HG03558 (cell line): ENCODE results near the gene NFATC3.
"Not testable (repeated sequence)": the region's sequence is repeated elsewhere in the genome, so short reads cannot be mapped to it uniquely, and the experiment has no call there.

Experiments
- ATAC-seq: cut with Tn5 transposase; IDR thresholded peaks from one replicate; pipeline ENCODE4 v1.9.1; 2021; ENCODE audit warnings: moderate number of reproducible peaks; ENCODE audit not compliant: unreplicated experiment; ENCODE audit errors: extremely low read depth

Gene NFATC3

GRCh38 chr16:68113765-68114240 lies 28.6 kb downstream of the NFATC3 start:
- ATAC-seq: no peak

DNA sequence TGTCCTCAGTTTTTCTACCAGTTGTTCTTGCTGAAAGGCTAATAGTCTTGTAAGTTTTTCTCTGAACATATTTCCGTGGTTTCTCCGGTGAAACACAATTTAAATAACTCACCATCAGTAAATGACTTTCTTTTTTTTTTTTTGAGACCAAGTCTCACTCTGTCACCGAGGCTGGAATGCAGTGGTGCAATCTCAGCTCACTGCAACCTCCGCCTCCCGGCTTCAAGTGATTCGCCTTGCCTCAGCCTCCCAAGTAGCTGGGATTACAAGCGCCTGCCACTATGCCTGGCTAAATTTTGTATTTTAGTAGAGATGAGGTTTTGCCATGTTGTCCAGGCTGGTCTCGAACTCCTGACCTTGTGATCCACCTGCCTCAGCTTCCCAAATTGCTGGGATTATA lies 29.8 kb downstream of the NFATC3 start:
- not testable (repeated sequence) for ATAC-seq

DNA sequence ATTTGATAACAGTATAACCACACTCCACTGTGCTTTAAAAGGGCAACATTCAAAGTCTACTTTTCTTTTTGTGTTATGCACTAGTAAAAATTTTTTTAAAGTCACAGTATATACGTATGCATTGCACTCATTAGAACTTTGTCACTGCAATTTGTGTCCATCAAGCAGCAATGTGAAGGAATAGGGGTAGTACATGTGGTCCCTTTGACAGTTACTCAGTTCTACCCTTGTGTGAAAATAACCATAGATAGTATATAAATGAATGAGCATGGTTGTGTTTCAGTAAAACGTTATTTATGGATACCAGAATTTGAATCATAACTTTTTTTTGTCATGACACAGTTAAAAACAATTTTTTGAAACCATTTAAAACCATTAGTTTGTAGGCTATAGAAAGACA lies 30.7 kb downstream of the NFATC3 start:
- no peak for ATAC-seq

GRCh38 chr16:68116256-68116867 lies 31.2 kb downstream of the NFATC3 start:
- ATAC-seq: no peak

- ATAC-seq: no peak
These were observed 32.7 kb downstream of the NFATC3 start for GRCh38 chr16:68117884-68118283.

GRCh38 chr16:68118954-68119353 lies 33.8 kb downstream of the NFATC3 start:
- ATAC-seq: not testable (repeated sequence)

DNA sequence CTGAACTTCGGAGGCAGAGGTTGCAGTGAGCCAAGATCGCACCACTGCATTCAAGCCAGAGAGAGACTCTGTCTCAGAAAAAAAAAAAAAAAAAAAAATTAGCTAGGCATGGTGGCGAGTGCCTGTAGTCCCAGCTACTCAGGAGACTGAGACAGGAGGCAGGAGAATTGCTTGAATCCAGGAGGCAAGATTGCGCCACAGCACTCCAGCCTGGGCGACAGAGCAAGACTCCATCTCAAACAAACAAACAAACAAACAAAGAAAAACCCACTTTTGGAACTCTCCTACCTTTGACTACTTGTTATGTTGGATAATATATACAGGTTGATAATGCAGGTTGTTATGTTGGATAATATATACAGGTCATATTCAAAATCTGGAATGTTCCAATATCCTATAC lies 35.3 kb downstream of the NFATC3 start:
- ATAC-seq: not testable (repeated sequence)

- ATAC-seq: no peak
These were observed 41.2 kb downstream of the NFATC3 start for GRCh38 chr16:68126395-68126794.

GRCh38 chr16:68128577-68129305 lies 43.6 kb downstream of the NFATC3 start:
- no peak for ATAC-seq

DNA sequence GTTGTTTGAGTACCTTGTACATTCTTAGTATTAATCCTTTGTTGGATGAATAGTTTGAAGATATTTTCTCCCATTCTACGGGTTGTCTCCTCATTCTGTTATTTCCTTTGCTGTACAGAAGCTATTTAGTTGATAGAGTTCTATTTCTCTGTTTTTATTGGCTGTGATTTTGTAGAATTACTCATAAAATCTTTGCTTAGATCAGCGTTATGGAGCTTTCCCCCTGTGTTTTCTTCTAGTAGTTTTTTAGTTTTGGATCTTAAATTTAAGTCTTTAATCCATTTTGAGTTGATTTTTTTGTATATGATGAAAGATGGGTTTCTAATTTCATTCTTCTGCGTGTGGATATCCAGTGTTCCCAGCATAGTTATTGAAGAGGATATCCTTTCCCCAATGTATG lies 45.4 kb downstream of the NFATC3 start:
- no peak for ATAC-seq

GRCh38 chr16:68131813-68132706 lies 46.9 kb downstream of the NFATC3 start:
- no peak for ATAC-seq

GRCh38 chr16:68133000-68133399 lies 47.8 kb downstream of the NFATC3 start:
- not testable (repeated sequence) for ATAC-seq

GRCh38 chr16:68134644-68135043 lies 49.5 kb downstream of the NFATC3 start:
- ATAC-seq: no peak

- ATAC-seq: no peak
These were observed 51.3 kb downstream of the NFATC3 start for GRCh38 chr16:68136515-68136914.

DNA sequence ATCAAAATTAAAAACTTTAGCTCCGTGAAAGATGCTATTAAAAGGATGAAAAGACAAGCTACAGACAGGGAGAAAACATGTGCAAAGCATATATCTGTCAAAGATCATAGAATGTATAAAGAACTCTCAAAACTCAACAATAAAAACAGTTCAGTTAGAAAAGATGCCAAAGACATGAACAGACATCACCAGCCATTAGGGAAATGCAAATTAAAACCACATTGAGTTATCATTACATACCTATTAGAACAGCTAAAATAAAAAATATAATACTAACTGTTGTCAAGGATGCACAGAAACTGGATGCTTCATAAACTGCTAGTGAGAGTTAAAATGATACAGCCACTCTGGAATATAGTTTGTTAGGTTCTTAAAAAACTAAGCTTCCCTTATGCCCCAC lies 58.8 kb downstream of the NFATC3 start:
- ATAC-seq: no peak

DNA sequence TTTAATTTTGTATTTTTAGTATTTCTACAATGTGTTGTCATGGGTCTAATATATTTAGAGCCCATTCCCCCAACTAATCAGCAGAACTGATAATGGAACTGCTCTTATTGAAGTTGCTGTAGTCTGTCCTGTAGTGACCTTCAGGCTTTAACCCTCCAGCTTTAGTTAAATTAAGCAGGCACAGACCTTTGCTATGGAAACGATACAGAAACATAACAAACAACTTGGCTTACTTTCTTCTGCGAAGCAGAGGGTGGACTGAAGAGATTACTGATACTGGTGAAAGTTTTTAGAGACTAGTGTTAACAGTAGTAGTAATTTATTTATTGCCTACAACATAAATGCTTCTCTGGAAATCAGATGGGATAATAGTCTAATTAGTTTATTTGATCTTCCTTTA lies 61.4 kb downstream of the NFATC3 start:
- ATAC-seq: no peak

DNA sequence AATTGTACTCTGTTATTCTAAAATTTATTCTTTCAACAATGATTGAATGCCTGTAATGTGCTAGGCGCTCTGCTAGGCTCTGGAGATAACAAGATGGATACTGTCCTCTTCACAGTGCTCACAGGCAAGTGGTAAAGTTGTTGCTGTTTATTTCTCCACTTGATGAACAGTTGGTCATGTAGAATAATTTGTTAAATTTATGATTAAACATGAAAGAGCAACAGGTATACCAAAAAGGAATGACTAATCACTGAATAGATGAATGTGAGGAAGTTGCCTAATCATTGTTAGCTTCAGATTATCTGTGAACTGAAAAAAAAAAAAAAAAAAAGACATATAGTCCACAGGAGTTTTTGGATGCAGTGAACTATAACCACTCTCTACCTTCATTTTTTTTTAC lies 62.3 kb downstream of the NFATC3 start:
- ATAC-seq: no peak

GRCh38 chr16:68149596-68149995 lies 64.4 kb downstream of the NFATC3 start:
- no peak for ATAC-seq

GRCh38 chr16:68155425-68155824 lies 70.3 kb downstream of the NFATC3 start:
- no peak for ATAC-seq

DNA sequence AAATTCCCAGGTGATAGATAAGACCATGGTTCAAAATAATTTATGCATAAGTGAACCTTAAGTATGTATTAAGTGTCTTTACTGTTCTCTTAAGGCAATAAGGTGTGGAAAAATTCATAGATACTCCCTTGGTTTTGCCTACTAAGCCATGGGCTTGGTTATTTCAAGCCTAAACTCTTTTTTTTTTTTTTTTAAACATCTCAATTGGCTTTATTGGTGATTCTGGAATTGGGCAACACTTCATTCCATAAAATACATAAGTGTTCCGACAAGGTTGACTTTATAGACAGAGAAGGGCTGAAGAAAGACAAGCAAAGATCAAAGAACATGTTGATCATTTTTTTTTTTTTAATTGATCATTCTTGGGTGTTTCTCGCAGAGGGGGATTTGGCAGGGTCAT lies 77.2 kb downstream of the NFATC3 start:
- ATAC-seq: no peak

DNA sequence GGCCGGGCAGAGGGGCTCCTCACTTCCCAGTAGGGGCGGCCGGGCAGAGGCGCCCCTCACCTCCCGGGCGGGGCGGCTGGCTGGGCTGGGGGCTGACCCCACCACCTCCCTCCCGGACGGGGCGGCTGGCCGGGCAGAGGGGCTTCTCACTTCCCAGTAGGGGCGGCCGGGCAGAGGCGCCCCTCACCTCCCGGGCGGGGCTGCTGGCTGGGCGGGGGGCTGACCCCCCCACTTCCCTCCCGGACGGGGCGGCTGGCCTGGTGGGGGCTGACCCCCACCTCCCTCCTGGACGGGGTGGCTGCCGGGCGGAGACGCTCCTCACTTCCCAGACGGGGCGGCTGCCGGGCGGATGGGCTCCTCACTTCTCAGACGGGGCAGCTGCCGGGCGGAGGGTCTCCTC lies 78.1 kb downstream of the NFATC3 start:
- not testable (repeated sequence) for ATAC-seq
